Large intestine (tissue), 3 donors: Measurements from ENCODE around the gene RBM33. TPM values are rescaled to one million over a fixed set of nuclear protein-coding genes. Genes with fewer than 3 reads are reported as not detected.

Source experiments
- DNase-seq, 2 donors: peaks; one replicate each; pipeline versions ENCODE4 v3.0.0 to v3.0.0-alpha.2; 2013
- H3K27ac ChIP-seq: one replicate; pipeline ENCODE4 v1.5.1; 2013; ENCODE audit warnings: low read length
- H3K27me3 ChIP-seq: 2 replicates; pipeline ENCODE4 v1.6.1; 2013; ENCODE audit warnings: low read length; ENCODE audit not compliant: control insufficient read depth, insufficient read depth
- H3K36me3 ChIP-seq: 2 replicates; pipeline ENCODE4 v1.6.1; 2013; ENCODE audit warnings: low read length; ENCODE audit not compliant: control insufficient read depth, insufficient read depth
- H3K4me1 ChIP-seq: one replicate; pipeline ENCODE4 v1.6.1; 2013; ENCODE audit warnings: low read length; ENCODE audit not compliant: control insufficient read depth, insufficient read depth
- H3K4me3 ChIP-seq: one replicate; pipeline ENCODE4 v1.5.1; 2013; ENCODE audit warnings: low read length
- H3K9me3 ChIP-seq: one replicate; pipeline ENCODE4 v1.6.1; 2013; ENCODE audit warnings: mild to moderate bottlenecking, low read depth, low read length, moderate library complexity; ENCODE audit not compliant: control insufficient read depth
- WGBS: methylation state at CpG from one replicate; pipeline ENCODE4 v1.1.5; 2013; ENCODE audit warnings: low lambda C conversion rate; ENCODE audit not compliant: insufficient coverage; 5-methylcytosine and 5-hydroxymethylcytosine counted together
- polyA plus RNA-seq: library from polyadenylated mRNA; unstranded; fragments of 120-200 nt; gene quantifications from one replicate; pipeline ENCODE4 v1.2.1, GENCODE V29; 2013

The RBM33 gene
- polyA plus RNA-seq, 1 donor: 42.8 TPM

DNA sequence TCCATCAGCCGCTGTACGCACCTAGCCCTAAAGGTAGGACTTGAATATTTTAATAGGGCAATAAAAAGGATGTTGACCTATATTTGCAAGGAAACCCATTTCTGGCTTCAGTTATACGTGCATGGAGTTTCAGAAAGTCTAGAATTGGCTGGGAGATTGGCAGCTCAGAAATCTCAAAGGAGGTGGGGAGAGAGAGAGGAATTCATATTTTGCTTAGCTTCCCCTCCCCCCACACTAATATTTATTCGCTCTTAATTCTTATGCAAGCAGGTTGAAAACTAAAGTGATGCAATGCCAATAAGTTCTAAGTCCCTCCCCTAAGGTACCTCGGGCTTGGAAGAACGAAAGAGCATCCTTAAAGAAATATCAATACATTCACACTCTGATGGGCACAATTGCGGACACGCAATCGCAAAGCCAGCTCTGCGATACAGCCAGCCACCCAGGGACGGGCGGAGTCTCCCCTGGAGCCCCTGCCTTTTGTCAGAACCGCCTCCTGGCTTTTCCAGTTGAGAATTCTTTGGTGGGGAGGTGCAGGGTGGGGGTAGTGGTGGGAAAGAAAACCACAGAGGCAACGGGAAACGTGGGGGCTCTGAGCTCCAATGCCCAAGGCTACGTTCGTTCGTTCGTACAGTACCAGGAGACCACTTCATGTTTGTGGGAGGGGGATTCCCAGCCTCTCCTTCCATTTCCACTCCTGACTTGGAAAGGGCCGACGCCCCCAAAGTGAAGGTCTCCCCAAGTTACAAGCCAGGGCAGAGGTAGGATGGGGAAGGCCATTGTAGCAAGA, 166.5 kb downstream of the RBM33 start:
- DNase-seq: peak in 1 of 2 donors; percentile 22
- Histone ChIP-seq H3K27ac (no peak overlapping the region), H3K4me1 (peaks cover 36% of the 10 kb centered on the region), H3K9me3 (peaks cover 10% of the 10 kb centered on the region), H3K4me3 (peak overlapping the region; percentile 48), H3K36me3 (no peaks in the 10 kb centered on the region), H3K27me3 (peaks cover 91% of the 10 kb centered on the region)
- WGBS: no CpG with 5 or more reads among the region's 21 CpGs

DNA sequence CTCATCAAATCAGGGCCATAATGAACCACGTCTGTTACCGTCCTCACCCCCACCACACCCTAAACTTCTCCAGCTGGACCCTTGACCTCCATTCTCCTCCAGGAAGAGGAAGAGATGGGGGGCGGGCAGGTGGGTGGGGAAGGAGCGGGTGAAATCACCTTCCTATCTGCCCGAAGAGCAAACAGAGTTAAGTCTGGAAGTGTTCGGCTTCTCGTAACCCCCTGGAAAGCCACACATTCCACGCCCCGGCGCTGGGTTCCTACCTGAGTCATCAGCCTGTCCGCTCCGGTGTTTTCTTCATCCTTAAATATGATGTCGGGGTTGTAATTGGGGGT, 167.1 kb downstream of the RBM33 start:
- H3K27me3 ChIP-seq: peaks cover 89% of the 10 kb centered on the region
- H3K9me3 ChIP-seq: peaks cover 4% of the 10 kb centered on the region
- peaks cover 34% of the 10 kb centered on the region for H3K4me1 ChIP-seq
- no peak overlapping the region for H3K27ac ChIP-seq
- DNase-seq: peak in 1 of 2 donors; percentile 43
- H3K4me3 ChIP-seq: peak overlapping the region; percentile 48
- WGBS: no CpG with 5 or more reads among the region's 13 CpGs
- H3K36me3 ChIP-seq: no peaks in the 10 kb centered on the region

- Histone ChIP-seq H3K9me3 (peaks cover 8% of the 10 kb centered on the region), H3K27ac (peak within 1 kb of the TSS; percentile 22), H3K4me1 (peaks cover 30% of the 10 kb centered on the region), H3K4me3 (peak within 1 kb of the TSS; percentile 48), H3K27me3 (peaks cover 83% of the 10 kb centered on the region), H3K36me3 (no peaks in the 10 kb centered on the region)
- 0% methylated on average over 9 of the region's 53 CpGs for WGBS
- peak in 1 of 2 donors; percentile 62 for DNase-seq
These were observed 167.7 kb downstream of the RBM33 start, which contains the start of gene SHH for GRCh38 chr7:155811895-155812761. Gene SHH (minus strand): TSS chr7:155812463. CDS start chr7:155812122, 341 bp downstream.

- no peak overlapping the region for H3K27ac ChIP-seq
- H3K27me3 ChIP-seq: peaks cover 73% of the 10 kb centered on the region
- no peak for DNase-seq
- no CpG with 5 or more reads among the region's 8 CpGs for WGBS
- H3K4me3 ChIP-seq: no peak overlapping the region
- H3K36me3 ChIP-seq: no peaks in the 10 kb centered on the region
- peaks cover 8% of the 10 kb centered on the region for H3K9me3 ChIP-seq
- peaks cover 23% of the 10 kb centered on the region for H3K4me1 ChIP-seq
These were observed 168.7 kb downstream of the RBM33 start for GRCh38 chr7:155813125-155813524.

DNA sequence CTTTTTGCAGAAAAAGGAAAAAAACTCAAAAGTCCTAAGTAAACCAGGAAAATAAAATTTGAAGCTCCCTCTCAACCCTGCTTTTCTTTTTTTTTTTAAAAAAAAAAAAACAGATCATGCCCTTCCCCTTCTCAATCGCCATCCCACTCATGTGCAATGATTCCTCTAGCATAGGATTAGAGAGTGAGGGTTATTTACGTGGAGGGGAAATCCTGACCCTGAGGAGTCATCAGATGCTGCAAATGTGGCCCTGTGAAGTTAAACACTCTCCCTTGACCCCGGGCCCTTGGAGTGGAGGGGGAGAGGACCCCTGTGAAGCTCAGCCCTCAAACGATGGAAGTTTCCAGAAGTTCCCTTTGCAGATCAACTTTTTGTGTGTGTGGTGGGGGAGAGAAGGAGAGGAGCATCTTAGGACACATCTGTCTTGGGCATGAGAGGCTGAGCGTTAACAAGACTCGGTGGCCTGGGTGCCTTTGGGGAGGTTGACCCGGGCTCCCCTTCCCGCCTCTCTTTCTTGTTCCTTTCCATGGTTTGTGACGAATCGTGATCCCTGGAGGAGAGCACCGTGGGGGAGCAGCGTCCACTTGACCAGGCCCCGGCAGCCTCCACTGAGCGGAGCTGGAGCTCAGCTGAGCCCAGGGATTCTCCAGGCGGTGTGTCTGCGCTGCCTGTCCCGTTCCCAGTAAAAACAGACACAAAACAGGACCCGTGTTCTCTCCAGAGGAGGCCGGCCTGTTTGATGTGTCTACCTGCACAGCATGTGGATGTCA, 169.3 kb downstream of the RBM33 start:
- Histone ChIP-seq H3K27me3 (peaks cover 68% of the 10 kb centered on the region), H3K36me3 (no peaks in the 10 kb centered on the region), H3K9me3 (peaks cover 8% of the 10 kb centered on the region), H3K4me3 (no peak overlapping the region), H3K27ac (no peak overlapping the region), H3K4me1 (peaks cover 23% of the 10 kb centered on the region)
- WGBS: no CpG with 5 or more reads among the region's 19 CpGs
- no peak for DNase-seq

DNA sequence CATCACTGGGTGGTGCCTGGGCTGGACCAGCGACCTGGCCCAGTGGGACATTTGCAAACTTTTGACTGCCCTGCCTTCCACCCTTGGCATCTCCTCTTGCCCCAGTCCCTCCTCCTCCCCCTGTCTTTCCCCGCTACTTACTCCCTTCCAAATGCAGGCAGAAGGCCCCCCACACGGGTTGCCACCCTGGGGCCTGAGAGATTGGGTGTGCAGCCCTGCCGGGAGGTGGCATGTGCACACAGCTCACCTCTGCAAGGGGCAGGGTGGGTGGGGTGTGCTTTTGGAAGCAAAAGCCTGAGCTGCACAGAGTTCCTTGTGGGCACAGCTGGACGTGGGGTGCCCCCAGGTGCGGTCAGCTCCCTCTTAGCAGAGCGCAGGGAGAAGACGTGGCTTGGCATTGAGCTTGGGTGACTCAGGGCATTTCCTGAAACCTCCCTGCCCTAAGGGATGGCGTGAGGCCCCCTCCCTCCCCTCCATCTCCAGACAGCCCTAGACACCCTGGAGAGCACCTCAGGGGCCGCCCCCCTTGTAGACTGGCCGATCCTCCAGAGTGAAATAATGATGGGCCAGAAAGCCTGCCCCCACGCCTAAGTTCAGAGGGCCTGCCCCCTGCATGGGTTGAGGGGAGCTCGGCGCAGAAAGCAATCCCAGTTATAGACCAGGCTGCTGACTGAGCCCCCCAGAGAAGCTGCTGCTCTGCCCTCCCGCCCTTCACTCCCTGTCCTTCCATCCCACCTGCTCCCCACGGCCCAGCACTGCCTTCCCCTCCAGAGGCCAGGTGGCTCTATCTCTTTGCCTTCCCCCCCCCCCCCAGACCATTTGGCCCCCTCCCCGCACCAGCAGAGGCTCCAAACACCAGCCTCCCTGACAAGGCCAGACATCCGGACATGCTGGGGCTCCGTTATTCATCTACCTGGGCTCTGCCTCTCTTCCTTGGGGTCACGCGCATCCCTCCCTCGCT, 170.1 kb downstream of the RBM33 start:
- Histone ChIP-seq H3K4me3 (no peak overlapping the region), H3K27me3 (peaks cover 60% of the 10 kb centered on the region), H3K4me1 (peaks cover 23% of the 10 kb centered on the region), H3K36me3 (no peaks in the 10 kb centered on the region), H3K27ac (no peak overlapping the region), H3K9me3 (peaks cover 8% of the 10 kb centered on the region)
- no CpG with 5 or more reads among the region's 22 CpGs for WGBS
- no peak for DNase-seq

DNA sequence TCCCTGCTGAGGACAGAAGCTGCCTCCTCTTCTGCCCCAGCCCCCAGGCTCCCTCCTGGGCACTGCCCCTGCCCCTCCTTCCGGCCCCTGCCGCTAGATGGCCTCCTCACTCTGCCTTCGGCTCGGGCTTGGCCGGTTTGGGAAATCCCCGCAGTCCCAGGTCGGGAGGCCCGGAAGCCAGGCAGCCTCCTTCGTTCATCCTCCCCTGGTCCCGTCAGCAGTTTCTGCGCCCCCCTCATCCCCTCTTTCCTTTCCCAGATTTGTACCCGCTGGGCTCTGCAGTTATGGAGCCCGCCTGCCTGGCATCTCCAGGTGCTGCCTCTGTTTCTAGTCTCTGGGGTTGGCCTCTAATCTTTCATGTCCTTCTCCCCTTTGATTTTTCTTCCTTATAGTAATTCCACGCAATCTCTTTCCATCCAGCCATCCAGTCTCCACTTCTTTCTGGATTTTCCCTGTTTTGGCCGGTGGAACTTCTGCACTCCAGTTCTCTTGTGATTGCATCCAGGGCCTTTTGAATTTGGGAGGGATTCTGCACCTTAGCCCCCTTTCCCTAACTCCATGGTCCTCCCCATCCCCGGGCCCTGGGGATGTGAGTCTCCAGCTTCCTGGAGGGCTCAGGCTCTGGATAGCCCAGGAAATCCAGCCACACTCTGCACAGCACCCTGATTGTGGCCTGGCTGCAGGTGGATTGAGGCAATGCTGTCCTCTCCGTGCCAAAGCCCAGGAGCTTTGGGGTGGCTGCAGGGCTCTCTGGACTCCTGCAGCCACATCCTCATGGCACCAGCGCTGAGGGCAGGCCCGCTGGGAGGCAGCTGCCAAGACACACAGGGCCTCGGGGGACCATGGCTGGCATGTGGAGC, 171.1 kb downstream of the RBM33 start:
- 60% methylated on average over 1 of the region's 20 CpGs for WGBS
- no peak overlapping the region for H3K27ac ChIP-seq
- H3K36me3 ChIP-seq: no peaks in the 10 kb centered on the region
- no peak overlapping the region for H3K4me3 ChIP-seq
- peaks cover 52% of the 10 kb centered on the region for H3K27me3 ChIP-seq
- H3K4me1 ChIP-seq: peaks cover 21% of the 10 kb centered on the region
- peaks cover 8% of the 10 kb centered on the region for H3K9me3 ChIP-seq
- DNase-seq: peak in 1 of 2 donors; percentile 48

- Histone ChIP-seq H3K27me3 (peaks cover 46% of the 10 kb centered on the region), H3K4me1 (peaks cover 17% of the 10 kb centered on the region), H3K4me3 (no peak overlapping the region), H3K36me3 (no peaks in the 10 kb centered on the region), H3K9me3 (peaks cover 8% of the 10 kb centered on the region), H3K27ac (no peak overlapping the region)
- no CpG with 5 or more reads among the region's 12 CpGs for WGBS
- DNase-seq: no peak
These were observed 171.7 kb downstream of the RBM33 start for GRCh38 chr7:155816192-155816508.

GRCh38 chr7:155816996-155817395, 172.5 kb downstream of the RBM33 start:
- H3K36me3 ChIP-seq: no peaks in the 10 kb centered on the region
- no peak for DNase-seq
- peaks cover 6% of the 10 kb centered on the region for H3K9me3 ChIP-seq
- no peak overlapping the region for H3K4me3 ChIP-seq
- WGBS: no CpG with 5 or more reads among the region's 16 CpGs
- H3K27me3 ChIP-seq: peaks cover 38% of the 10 kb centered on the region
- no peak overlapping the region for H3K27ac ChIP-seq
- H3K4me1 ChIP-seq: peaks cover 8% of the 10 kb centered on the region
